SKM-1 (cell line): ENCODE data around the gene LHFPL3.
"Not testable (repeated sequence)": the region's sequence is repeated elsewhere in the genome, so short reads cannot be mapped to it uniquely, and the experiment has no call there.

Source experiments
- DNase-seq: peaks from one replicate; lab custom pipeline; 2025; ENCODE audit not compliant: unreplicated experiment; lab: John Stamatoyannopoulos, UW

Gene LHFPL3

DNA sequence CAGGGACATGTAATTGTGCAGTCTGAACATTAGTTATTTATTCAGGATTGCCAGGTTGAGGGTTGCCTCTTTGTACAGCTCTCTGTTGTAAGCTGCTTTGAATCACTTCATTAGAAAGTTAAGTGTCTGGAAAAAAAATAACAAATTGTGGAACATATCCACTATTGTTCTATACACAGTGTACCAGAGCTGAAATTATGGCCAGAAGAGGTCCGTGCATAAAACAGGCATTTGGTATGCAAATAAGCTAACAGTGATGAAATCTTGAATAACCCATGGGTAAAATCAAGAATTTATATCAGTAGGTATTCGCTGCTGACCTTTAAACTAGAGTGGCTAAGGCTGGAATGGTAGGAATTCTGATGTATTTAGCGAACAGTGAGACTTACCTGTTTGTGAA lies 152.1 kb downstream of the LHFPL3 start:
- DNase-seq = no peak

- no peak for DNase-seq
Measured at GRCh38 chr7:104482362-104483037, 154.1 kb downstream of the LHFPL3 start.

DNA sequence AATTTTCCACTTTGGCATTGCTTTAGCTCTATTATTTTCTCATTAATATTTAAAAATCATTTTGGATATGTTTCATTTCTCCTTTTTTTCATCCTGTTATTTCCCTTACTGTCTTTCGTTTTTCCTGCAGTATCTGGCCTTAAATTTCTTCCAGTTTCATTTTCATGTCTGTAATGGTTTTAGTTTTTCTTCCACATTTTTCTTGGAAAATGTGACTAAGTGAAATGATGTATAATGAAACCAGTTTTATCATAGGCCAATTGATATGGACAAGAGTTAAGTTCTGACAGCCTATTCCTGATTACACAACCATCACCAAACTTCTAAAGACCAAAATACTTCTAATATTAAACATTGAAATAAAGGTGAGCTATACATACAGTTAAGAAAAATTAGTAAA lies 158.5 kb downstream of the LHFPL3 start:
- no peak for DNase-seq

GRCh38 chr7:104487642-104488041 lies 159.2 kb downstream of the LHFPL3 start:
- DNase-seq = no peak

- DNase-seq = no peak
Measured at GRCh38 chr7:104497379-104497967, 169.1 kb downstream of the LHFPL3 start.

DNA sequence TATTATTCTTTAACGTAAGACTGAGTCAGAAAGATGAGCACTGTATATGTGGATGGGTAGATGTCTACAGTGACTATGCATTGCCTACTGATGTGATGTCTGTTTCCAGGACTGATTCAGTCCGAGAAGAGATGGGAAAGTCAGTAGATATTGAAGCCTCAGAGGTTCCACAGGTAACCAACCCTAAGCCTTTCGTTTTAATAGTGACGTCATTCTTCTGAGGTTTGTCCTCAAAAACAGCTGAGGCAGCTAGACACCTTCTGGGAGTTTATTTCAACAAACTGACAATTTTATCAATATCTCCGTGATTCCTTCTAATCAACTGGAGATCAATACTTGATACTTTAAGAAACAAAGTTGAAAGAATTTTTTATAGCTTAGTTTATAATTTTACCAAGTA lies 171.6 kb downstream of the LHFPL3 start:
- DNase-seq = no peak

GRCh38 chr7:104509874-104510273 lies 181.5 kb downstream of the LHFPL3 start:
- DNase-seq = no peak

DNA sequence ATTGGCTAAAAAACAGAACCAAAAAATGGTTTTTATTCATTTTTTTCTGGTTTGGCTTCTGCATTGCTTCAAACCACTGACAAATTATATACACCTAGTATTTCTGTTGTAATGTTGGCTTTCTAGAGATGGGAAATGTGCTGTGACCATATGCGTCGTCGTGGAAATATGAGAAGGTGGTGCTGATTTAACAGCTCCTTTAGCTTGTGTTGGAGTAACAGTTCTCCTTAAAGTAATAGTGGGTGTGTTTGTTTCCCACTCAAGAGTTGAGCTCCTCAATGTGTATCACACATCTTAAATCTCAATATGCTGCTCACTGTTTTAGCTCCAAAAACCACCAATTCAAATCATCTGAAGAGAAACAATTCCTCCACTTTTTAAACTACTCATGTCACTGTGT lies 196.4 kb downstream of the LHFPL3 start:
- DNase-seq = no peak

DNA sequence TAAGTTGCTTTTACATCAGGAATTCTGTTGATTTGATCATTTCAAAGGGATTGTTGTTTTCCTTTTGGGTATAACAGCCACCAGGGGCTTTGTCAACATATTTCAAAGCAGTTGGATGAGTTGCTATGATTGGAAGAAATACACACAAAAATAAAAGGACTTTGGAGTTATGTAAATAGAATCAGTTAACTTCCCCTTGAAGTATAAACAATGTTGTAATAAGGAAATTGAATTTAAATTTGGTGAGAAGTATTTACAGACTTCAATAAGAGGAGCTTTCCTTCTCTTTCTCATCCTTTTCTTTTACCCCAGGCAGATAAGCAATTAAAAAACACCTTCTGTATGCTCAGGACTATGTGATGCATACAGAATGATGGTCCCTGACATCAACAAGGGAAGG lies 199.7 kb downstream of the LHFPL3 start:
- no peak for DNase-seq

GRCh38 chr7:104529567-104529966 lies 201.2 kb downstream of the LHFPL3 start:
- no peak for DNase-seq

- DNase-seq = no peak
Measured at GRCh38 chr7:104530251-104530650, 201.8 kb downstream of the LHFPL3 start.

DNA sequence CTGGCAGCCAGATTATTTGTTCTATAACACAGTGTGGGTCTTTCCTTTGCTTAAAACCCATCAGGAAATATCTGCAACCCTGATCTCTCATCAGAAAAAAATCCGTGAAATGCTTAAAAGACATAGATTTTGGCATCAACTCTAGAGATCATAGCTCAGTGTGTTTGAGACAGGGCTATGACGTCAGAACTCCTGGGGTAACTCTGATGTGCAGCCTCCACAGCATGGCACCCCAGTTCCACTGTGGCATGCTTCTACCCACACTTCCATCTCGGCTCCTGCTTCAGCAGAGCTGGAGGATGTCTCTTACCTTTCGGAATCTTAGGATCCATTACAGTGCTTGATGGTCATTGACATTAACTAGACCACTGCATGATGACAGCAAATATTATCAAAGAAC lies 205.7 kb downstream of the LHFPL3 start:
- DNase-seq = no peak

GRCh38 chr7:104535841-104536240 lies 207.4 kb downstream of the LHFPL3 start:
- no peak for DNase-seq

DNA sequence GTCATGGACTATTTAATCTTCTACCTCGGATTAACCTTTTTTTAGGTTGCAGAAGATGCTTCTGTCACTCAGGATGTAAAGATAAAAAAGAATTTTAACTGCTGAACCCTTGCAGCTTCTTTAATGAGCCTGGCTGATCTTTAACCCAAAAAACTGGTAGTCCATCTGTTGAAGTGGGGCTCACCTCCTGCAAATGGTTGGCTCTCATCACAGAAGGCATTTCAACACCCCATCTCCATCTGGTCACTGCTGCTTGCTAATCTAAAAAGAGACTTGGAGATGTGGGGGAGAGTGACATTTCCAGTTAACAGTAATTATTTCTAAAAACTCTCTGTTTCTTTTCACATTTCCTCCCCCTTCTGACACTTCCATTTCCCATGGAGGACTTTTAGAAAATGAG lies 208.6 kb downstream of the LHFPL3 start:
- no peak for DNase-seq

DNA sequence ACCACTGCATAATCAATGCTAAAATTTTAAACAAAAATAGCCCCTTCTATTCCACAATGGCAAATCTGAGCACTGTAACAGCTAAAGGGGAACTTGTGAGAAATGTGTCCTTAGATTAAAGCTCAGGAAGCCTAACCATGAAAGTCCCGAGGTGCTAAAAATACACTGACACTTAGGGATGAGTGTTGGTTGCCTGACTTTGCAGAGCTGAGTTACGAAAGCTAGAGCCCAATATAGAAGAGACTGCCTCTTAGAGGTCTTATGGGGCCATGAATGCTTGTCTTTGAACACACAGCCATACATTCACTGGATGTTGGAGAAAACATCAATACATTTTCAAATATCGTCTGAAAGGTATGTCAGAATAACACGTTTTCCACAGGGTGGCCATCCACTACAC lies 209.7 kb downstream of the LHFPL3 start:
- no peak for DNase-seq

DNA sequence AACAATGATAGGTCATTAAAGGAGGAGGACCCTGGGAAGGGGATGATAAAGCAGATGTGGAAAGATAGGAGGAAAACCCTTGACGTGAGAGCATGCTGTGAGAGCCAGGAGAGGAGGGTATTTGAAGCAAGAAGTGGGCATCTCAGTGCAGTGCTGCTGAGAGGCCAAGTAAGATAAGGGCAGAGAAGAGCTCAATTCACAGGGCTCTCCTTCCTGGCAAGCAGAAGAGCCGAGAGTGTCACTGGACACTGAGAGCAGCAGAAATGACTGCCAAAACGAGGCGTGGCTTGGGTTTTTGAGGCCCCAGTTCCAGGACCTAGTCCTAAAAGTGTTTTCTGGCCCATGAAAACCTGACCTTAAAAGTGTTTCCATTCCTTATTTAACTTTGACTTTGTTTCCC lies 213.5 kb downstream of the LHFPL3 start:
- DNase-seq = no peak

- DNase-seq = no peak
Measured at GRCh38 chr7:104548861-104549260, 220.5 kb downstream of the LHFPL3 start.

- no peak for DNase-seq
Measured at GRCh38 chr7:104550362-104550761, 222.0 kb downstream of the LHFPL3 start.

- DNase-seq = no peak
Measured at GRCh38 chr7:104551226-104551625, 222.8 kb downstream of the LHFPL3 start.

DNA sequence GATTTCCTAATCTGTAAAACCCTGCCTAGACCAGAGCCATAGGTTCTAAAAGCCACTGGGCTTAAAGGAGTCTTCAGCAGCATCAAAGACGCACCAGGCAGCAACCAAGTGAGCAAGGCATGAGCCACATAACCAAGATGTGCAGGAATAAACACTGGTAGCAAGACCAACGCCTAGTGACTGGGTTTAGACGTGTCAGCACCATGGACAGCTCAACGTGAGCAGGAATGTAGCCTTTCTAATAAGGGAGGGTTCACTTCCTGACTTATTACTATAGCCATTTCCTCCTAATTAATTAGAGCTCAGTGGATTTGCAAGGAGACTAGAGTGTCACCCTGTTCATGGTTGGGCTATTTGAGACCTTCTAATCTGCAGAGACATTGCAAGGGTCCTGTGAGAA lies 223.7 kb downstream of the LHFPL3 start:
- DNase-seq = no peak

DNA sequence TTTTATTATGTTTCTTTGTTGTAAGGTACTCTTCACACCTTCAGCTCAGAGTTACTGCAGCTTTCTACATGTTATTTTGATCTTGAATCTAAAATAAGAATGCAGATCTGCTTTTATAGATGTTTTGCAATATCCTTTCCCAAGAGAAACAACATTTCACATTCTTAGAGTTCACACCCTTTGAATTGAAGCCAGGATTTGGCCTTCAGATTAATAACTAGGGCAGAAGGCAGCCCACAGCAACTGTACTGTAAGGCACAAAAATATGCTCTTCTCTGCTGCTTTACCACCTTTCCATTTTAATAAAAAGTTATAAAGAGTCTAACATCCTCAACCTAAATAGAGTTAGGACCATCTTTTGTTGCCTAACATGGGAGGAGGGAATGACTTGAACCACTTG lies 224.7 kb downstream of the LHFPL3 start:
- no peak for DNase-seq

DNA sequence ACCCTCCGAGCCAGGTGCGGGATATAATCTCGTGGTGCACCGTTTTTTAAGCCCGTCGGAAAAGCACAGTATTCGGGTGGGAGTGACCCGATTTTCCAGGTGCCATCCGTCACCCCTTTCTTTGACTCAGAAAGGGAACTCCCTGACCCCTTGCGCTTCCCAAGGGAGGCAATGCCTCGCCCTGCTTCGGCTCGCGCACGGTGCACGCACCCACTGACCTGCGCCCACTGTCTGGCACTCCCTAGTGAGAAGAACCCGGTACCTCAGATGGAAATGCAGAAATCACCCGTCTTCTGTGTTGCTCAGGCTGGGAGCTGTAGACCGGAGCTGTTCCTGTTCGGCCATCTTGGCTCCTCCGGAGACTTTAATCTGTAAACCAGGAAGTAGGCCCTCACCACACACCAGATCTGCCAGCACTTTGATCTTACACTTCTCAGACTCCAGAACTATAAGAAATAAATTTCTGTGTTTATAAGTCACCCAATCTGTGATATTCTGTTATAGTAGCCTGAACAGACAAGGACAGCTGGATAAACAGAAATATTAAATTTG lies 235.0 kb downstream of the LHFPL3 start:
- not testable (repeated sequence) for DNase-seq

DNA sequence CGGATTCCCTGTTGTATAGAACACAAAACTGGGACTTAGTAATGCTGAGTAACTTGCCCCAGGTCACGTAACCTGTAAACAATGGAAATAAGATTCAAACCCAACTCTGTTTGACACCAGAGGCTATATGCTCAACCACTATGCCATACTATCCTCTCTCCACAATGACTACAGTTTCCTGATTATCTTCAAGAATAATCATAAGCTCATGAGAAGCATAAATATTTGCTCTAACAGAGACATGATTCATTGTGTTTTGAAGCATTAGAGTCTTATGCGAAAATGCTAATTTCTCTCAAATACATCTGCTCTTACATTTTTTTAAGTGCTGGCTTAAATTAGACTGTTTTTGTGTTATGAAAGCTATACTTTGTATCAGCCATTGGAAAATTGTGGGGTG lies 241.3 kb downstream of the LHFPL3 start:
- DNase-seq = no peak
